ENCODE data around the gene AMN. TPM values are rescaled to one million over a fixed set of nuclear protein-coding genes. Genes with fewer than 3 reads are reported as not detected.

Gene AMN
- total and polyA plus RNA-seq, 2 experiments from 2014 or later, result 0.69 to 1.2 TPM

DNA sequence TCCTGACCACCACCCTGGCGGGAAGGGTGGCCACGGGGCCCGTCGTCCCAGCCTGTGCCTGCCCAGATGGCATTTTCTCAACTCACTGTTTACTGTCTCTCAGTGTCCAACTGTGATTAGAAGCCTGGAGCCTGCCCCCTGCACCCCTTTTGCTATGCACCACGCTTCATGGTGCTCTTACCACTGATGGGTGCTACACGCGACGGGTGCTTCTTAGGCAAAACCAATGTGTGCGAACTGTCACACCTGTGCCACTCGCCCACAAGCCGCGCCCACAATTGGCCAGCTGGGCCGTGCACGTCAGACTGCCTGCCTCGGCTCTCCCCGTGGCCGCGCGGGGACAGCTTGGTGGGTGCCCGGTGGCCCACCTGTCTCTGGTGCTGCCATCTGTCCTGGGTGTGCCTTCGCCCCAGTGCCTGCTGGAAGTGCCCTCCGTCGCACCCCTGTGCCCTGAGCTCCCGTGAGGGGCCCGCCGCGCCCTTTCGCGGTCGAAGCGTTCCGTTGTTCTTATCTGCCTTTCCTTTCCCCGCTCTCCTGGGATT is 15.1 kb upstream of the AMN start:
- no peak overlapping the region for H3K4me3 Mint-ChIP-seq
- H3K4me1 Mint-ChIP-seq, result no peaks in the 10 kb centered on the region; the same call in 2 of the 3 replicates
- H3K27ac Mint-ChIP-seq, result no peak overlapping the region
- no peaks in the 10 kb centered on the region for H3K4me1 ChIP-seq (ENCODE audit: insufficient read depth)
- H2AFZ ChIP-seq, result no peak overlapping the region
- DNase-seq (ENCODE audit: low spot score) (no peak), ATAC-seq (no peak)
- no peaks in the 10 kb centered on the region for H3K27me3 ChIP-seq (ENCODE audit: insufficient read depth)
- no peak overlapping the region for H3K4me3 ChIP-seq
- no peak overlapping the region for H3K27ac ChIP-seq (ENCODE audit: low read depth)
- no peaks in the 10 kb centered on the region for H3K36me3 ChIP-seq (ENCODE audit: insufficient read depth)
- H3K79me2 ChIP-seq (replicated peaks; ENCODE audit: insufficient read depth), result no peaks in the 10 kb centered on the region
- no peaks in the 10 kb centered on the region for H3K9me2 ChIP-seq (ENCODE audit: insufficient read depth)
- no peaks in the 10 kb centered on the region for H3K27me3 Mint-ChIP-seq (ENCODE audit: insufficient read depth, low read depth, poor library complexity)
- TF ChIP-seq CREB1 (CRISPR knock-in tag; IDR thresholded peaks at IDR 0.05; ENCODE audit: low read depth), result no peak
- no peak for TF ChIP-seq POLR2AphosphoS5 (IDR thresholded peaks at IDR 0.05; ENCODE audit: low read depth)
- TF ChIP-seq EZH2phosphoT487 (IDR thresholded peaks at IDR 0.05; ENCODE audit: unreplicated experiment), result no peak
- TF ChIP-seq JUNB (IDR thresholded peaks at IDR 0.05; ENCODE audit: unreplicated experiment), result no peak
- TF ChIP-seq ZNF331 (CRISPR knock-in tag; IDR thresholded peaks at IDR 0.05; ENCODE audit: low read depth), result no peak
- no peak for TF ChIP-seq ZNF114 (CRISPR knock-in tag; IDR thresholded peaks at IDR 0.05)
- no peak for TF ChIP-seq STAT1 (IDR thresholded peaks at IDR 0.05; ENCODE audit: unreplicated experiment)
- no peak overlapping the region for H3K4me2 ChIP-seq
- peaks cover 23% of the 10 kb centered on the region for H3K9me3 Mint-ChIP-seq
- 0 out of 2 replicates have a peak, but pooled peaks cover 7% of the 10 kb centered on the region for H3F3A ChIP-seq (replicated peaks; ENCODE audit: low read depth)
- peaks cover 39% of the 10 kb centered on the region for H3K36me3 Mint-ChIP-seq (ENCODE audit: low read depth)
- no peaks in the 10 kb centered on the region for H4K20me1 ChIP-seq (replicated peaks; ENCODE audit: insufficient read depth)

DNA sequence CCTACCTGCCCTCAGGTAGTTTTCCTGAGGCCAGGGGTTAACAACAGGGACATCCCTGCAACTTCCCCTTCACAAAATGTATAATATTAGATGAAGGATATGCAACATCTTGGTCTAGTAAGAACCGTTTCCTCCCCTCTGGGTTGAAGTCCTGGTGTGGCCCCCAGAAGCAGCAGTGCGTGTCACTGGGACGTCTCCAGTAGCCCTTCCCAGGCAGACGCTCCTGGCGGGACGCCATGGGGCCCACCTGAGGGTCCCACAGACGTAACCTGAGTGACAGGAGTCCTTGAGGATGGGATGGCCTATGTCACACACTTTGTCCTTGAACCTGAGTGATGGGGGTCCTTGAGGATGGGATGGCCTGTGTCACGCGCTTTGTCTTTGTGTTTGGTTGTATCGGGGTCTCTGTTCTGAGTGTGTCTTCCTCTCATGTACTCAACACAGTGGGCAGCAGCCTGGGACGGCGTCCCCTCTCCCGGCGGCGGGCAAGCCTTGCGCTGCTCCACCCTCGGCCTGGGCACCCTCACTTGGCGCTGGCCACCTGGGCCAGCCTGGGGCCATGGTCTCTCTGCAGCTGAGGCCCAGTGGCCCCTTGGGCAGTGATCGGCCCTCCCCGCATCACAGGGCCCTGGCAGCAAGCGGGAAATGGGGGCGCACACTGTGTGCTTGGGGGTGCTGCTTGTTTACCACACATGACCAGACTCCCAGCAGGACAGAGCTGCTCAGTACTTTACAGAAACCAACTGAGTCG is 14.3 kb upstream of the AMN start:
- no peak overlapping the region for H2AFZ ChIP-seq
- H3K27me3 Mint-ChIP-seq (ENCODE audit: insufficient read depth, low read depth, poor library complexity), result peaks cover under 1% of the 10 kb centered on the region
- no peak overlapping the region for H3K4me3 ChIP-seq
- no peaks in the 10 kb centered on the region for H3K27me3 ChIP-seq (ENCODE audit: insufficient read depth)
- H3K36me3 Mint-ChIP-seq (ENCODE audit: low read depth), result peaks cover 36% of the 10 kb centered on the region
- H3K36me3 ChIP-seq (ENCODE audit: insufficient read depth), result no peaks in the 10 kb centered on the region
- H3K4me3 Mint-ChIP-seq, result no peak overlapping the region
- H3K4me1 Mint-ChIP-seq, result no peaks in the 10 kb centered on the region; the same call in 2 of the 3 replicates
- H3K4me2 ChIP-seq, result no peak overlapping the region
- H3K9me2 ChIP-seq (ENCODE audit: insufficient read depth), result no peaks in the 10 kb centered on the region
- H3K27ac ChIP-seq (ENCODE audit: low read depth), result no peak overlapping the region
- H3K4me1 ChIP-seq (ENCODE audit: insufficient read depth), result no peaks in the 10 kb centered on the region
- H3K9me3 Mint-ChIP-seq, result peaks cover 23% of the 10 kb centered on the region
- no peak overlapping the region for H3K27ac Mint-ChIP-seq
- no peaks in the 10 kb centered on the region for H3K79me2 ChIP-seq (replicated peaks; ENCODE audit: insufficient read depth)
- 0 out of 2 replicates have a peak, but pooled peaks cover 7% of the 10 kb centered on the region for H3F3A ChIP-seq (replicated peaks; ENCODE audit: low read depth)
- H4K20me1 ChIP-seq (replicated peaks; ENCODE audit: insufficient read depth), result no peaks in the 10 kb centered on the region
- ATAC-seq, result no peak
- DNase-seq (ENCODE audit: low spot score), result no peak
- TF ChIP-seq CREB1 (CRISPR knock-in tag; IDR thresholded peaks at IDR 0.05; ENCODE audit: low read depth), result no peak
- TF ChIP-seq, protein P1, sequence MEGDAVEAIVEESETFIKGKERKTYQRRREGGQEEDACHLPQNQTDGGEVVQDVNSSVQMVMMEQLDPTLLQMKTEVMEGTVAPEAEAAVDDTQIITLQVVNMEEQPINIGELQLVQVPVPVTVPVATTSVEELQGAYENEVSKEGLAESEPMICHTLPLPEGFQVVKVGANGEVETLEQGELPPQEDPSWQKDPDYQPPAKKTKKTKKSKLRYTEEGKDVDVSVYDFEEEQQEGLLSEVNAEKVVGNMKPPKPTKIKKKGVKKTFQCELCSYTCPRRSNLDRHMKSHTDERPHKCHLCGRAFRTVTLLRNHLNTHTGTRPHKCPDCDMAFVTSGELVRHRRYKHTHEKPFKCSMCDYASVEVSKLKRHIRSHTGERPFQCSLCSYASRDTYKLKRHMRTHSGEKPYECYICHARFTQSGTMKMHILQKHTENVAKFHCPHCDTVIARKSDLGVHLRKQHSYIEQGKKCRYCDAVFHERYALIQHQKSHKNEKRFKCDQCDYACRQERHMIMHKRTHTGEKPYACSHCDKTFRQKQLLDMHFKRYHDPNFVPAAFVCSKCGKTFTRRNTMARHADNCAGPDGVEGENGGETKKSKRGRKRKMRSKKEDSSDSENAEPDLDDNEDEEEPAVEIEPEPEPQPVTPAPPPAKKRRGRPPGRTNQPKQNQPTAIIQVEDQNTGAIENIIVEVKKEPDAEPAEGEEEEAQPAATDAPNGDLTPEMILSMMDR (conservative IDR thresholded peaks at IDR 0.05; ENCODE audit: low read depth in 2 of 2), result no peak
- TF ChIP-seq STAT1 (IDR thresholded peaks at IDR 0.05; ENCODE audit: unreplicated experiment), result no peak
- TF ChIP-seq JUNB (IDR thresholded peaks at IDR 0.05; ENCODE audit: unreplicated experiment), result no peak
- no peak for TF ChIP-seq EZH2 (IDR thresholded peaks at IDR 0.05; ENCODE audit: low read depth, unreplicated experiment)
- no peak for TF ChIP-seq POLR2AphosphoS5 (IDR thresholded peaks at IDR 0.05; ENCODE audit: low read depth)
- TF ChIP-seq ZNF462 (CRISPR knock-in tag; IDR thresholded peaks at IDR 0.05), result no peak
- no peak for TF ChIP-seq ZNF114 (CRISPR knock-in tag; IDR thresholded peaks at IDR 0.05)
- TF ChIP-seq ZNF331 (CRISPR knock-in tag; IDR thresholded peaks at IDR 0.05; ENCODE audit: low read depth), result no peak

All from GM23338 (cell line).